BLaER1 (cell line): ENCODE results near the gene ARL6.

ENCODE experiments used
- H3K27ac ChIP-seq: shearing (Covaris generic); formaldehyde crosslinking; 2 replicates; pipeline ENCODE4 v1.8.1; 2022
- H3K27me3 ChIP-seq: shearing (Covaris generic); formaldehyde crosslinking; 2 replicates; pipeline ENCODE4 v1.8.1; 2022
- H3K36me3 ChIP-seq: shearing (Covaris generic); formaldehyde crosslinking; 2 replicates; pipeline ENCODE4 v1.8.1; 2022
- H3K4me1 ChIP-seq: shearing (Covaris generic); formaldehyde crosslinking; 2 replicates; pipeline ENCODE4 v1.8.1; 2022
- H3K4me2 ChIP-seq: shearing (Covaris generic); formaldehyde crosslinking; 2 replicates; pipeline ENCODE4 v1.8.1; 2022
- H3K4me3 ChIP-seq: shearing (Covaris generic); formaldehyde crosslinking; 2 replicates; pipeline ENCODE4 v1.8.1; 2022
- H3K9ac ChIP-seq: shearing (Covaris generic); formaldehyde crosslinking; 2 replicates; pipeline ENCODE4 v1.8.1; 2022
- H3K9me3 ChIP-seq: shearing (Covaris generic); formaldehyde crosslinking; 2 replicates; pipeline ENCODE4 v1.8.1; 2022
- H4K20me1 ChIP-seq: shearing (Covaris generic); formaldehyde crosslinking; 2 replicates; pipeline ENCODE4 v1.8.1; 2022
- Cebpa-rat ChIP-seq: shearing (Covaris generic); IDR thresholded peaks from 2 replicates; pipeline ENCODE4 v1.8.1; 2022

Gene ARL6

DNA sequence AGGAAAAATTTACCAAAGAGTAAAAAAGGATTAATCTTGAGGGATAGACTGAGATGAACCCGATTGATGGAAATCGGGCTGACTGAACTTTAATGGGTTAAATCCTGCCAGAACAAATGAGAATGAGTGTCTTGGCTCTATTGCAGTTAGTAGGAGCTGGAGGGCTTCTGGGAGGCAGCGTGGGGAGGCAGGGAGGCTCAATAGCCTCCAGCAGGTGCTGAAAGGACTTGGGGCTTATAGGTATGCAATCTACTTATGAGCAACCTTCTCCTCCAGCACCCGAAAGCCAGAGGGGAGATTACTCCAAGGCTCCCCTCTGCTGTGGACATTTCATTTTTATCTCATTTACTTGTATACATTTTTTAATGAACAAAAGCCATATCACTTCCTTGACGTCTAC lies 56.2 kb downstream of the ARL6 start:
- peaks cover 10% of the 10 kb centered on the region; the same call in 1 of the 2 replicates for H4K20me1 ChIP-seq
- no peaks in the 10 kb centered on the region for H3K36me3 ChIP-seq
- peaks cover 19% of the 10 kb centered on the region for H3K4me1 ChIP-seq
- H3K9ac ChIP-seq, result no peak overlapping the region
- no peak for TF ChIP-seq Cebpa-rat
- no peak overlapping the region for H3K27ac ChIP-seq
- no peaks in the 10 kb centered on the region for H3K9me3 ChIP-seq
- H3K27me3 ChIP-seq, result peaks cover 37% of the 10 kb centered on the region
- H3K4me3 ChIP-seq, result peak overlapping the region; percentile 84; the same call in 1 of the 2 replicates
- peak overlapping the region; percentile 99 for H3K4me2 ChIP-seq

- Histone ChIP-seq H3K27me3 (peaks cover 37% of the 10 kb centered on the region), H3K4me3 (peak overlapping the region; percentile 84), H3K36me3 (no peaks in the 10 kb centered on the region), H3K4me2 (peak overlapping the region; percentile 99), H3K9ac (peak overlapping the region; percentile 76; the same call in 1 of the 2 replicates), H3K4me1 (peaks cover 19% of the 10 kb centered on the region), H3K27ac (no peak overlapping the region), H3K9me3 (no peaks in the 10 kb centered on the region), H4K20me1 (peaks cover 10% of the 10 kb centered on the region; the same call in 1 of the 2 replicates)
- TF ChIP-seq Cebpa-rat, result no peak
Observed at GRCh38 chr3:97821287-97821773, 56.8 kb downstream of the ARL6 start.

GRCh38 chr3:97821774-97822358 lies 57.3 kb downstream of the ARL6 start, which contains the start of gene CRYBG3:
CRYBG3 (plus strand) TSS chr3:97822011; CDS start chr3:97822207, 196 bp downstream.
- Histone ChIP-seq H4K20me1 (peaks cover 10% of the 10 kb centered on the region; the same call in 1 of the 2 replicates), H3K4me1 (peaks cover 19% of the 10 kb centered on the region), H3K9me3 (no peaks in the 10 kb centered on the region), H3K4me2 (peak within 1 kb of the TSS; percentile 99), H3K4me3 (peak within 1 kb of the TSS; percentile 84), H3K36me3 (no peaks in the 10 kb centered on the region), H3K27ac (peak within 1 kb of the TSS; percentile 65), H3K27me3 (peaks cover 37% of the 10 kb centered on the region), H3K9ac (peak within 1 kb of the TSS; percentile 76)
- TF ChIP-seq Cebpa-rat, result no peak

DNA sequence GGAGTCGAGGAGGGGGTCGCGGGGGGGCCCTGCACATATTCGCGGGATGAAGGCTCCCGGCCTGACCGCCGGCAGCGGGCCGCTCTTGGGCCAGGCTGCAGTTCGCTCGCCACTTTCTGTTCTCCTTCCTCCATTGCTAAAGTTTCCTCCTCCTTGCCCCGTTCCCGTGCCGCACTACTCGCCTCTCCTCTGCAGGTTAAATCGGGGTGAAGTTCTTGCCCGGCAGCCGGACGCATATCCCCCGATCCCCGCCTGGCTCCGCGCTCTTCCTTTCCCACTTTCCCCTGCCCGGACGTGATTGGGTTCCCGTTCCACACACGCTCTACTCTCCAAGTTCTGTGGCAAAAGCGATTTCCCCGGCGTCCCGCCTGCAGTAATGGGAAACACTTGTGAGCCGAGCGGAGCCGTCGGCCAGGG lies 57.8 kb downstream of the ARL6 start:
- peak overlapping the region; percentile 99 for H3K4me2 ChIP-seq
- H3K4me1 ChIP-seq, result peaks cover 19% of the 10 kb centered on the region
- peaks cover 10% of the 10 kb centered on the region; the same call in 1 of the 2 replicates for H4K20me1 ChIP-seq
- no peaks in the 10 kb centered on the region for H3K9me3 ChIP-seq
- H3K4me3 ChIP-seq, result peak overlapping the region; percentile 84
- TF ChIP-seq Cebpa-rat, result no peak
- H3K36me3 ChIP-seq, result no peaks in the 10 kb centered on the region
- peak overlapping the region; percentile 65 for H3K27ac ChIP-seq
- peak overlapping the region; percentile 76 for H3K9ac ChIP-seq
- H3K27me3 ChIP-seq, result peaks cover 37% of the 10 kb centered on the region

DNA sequence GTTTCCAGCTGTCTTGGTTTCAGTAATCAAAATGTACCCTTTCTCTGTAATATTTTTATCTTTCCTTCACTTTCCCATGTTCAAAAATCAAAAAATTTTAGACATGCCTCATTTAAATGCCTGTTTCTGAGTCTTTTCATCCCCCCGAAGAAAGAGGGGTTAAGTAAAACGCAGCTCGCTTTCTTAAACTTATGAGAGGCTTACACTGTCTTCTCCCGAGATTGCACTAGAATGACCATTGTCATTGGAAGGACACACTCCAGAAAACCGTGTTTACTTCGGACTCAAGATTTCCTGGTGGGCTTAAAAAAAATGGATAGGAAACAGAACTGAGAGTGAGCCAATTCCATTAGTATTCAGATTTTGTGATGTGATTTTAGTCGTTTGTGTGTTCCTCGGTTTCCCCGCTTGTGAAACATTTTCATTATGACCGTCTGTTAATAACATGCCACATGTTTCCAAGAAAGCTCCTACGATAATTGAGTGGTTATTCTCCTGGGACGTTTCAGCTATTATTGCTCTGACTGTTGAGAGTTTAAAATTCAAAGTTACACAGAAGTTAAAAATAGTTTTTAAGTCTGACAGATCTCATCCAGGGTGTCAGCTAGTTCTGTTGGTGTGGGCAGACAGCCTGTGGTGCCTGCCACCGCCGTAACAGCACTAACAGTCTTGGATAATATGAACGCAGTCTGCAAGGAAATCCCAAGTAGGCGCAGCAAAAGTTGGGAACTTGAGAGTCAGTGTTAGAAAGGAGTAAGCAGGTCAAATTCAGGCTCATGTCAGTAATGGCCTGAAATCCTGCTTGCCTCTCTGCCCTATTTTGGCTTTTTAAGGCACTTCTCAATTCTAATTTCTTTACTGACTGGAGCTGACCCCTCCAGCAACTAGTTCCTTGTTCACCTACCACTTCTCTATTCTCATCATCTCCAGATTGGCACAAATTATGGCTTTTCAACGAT lies 58.8 kb downstream of the ARL6 start:
- Histone ChIP-seq H3K4me1 (peaks cover 19% of the 10 kb centered on the region), H3K27ac (no peak overlapping the region), H3K4me3 (peak overlapping the region; percentile 84; the same call in 1 of the 2 replicates), H3K9ac (no peak overlapping the region), H3K9me3 (no peaks in the 10 kb centered on the region), H3K27me3 (peaks cover 37% of the 10 kb centered on the region), H3K4me2 (peak overlapping the region; percentile 99), H3K36me3 (no peaks in the 10 kb centered on the region), H4K20me1 (peaks cover 10% of the 10 kb centered on the region; the same call in 1 of the 2 replicates)
- no peak for TF ChIP-seq Cebpa-rat

DNA sequence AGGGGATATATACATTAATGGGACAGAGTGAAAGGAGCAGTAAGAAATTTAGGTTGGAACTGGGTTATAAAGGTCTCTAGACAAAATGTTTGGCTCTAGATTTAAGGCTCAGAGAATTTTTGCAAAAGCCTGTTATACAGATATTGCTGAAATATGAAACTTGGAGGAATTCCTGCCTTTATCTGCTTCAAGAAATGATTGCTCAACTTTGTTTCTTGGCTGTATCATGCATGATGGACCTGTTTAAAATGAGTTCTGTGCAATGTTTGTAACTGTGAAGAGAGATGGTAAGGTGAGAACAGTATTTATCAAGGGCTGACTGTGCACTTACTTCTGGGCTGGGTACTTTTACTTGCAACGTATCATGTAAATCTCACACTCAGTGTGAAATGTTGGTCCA lies 60.5 kb downstream of the ARL6 start:
- no peak overlapping the region for H3K4me3 ChIP-seq
- no peaks in the 10 kb centered on the region for H3K36me3 ChIP-seq
- TF ChIP-seq Cebpa-rat, result no peak
- peaks cover 19% of the 10 kb centered on the region for H3K4me1 ChIP-seq
- peaks cover 37% of the 10 kb centered on the region for H3K27me3 ChIP-seq
- H3K4me2 ChIP-seq, result no peak overlapping the region
- H4K20me1 ChIP-seq, result peaks cover 10% of the 10 kb centered on the region; the same call in 1 of the 2 replicates
- no peak overlapping the region for H3K27ac ChIP-seq
- no peaks in the 10 kb centered on the region for H3K9me3 ChIP-seq
- no peak overlapping the region for H3K9ac ChIP-seq

- TF ChIP-seq Cebpa-rat, result no peak
- Histone ChIP-seq H4K20me1 (peaks cover 10% of the 10 kb centered on the region; the same call in 1 of the 2 replicates), H3K9ac (no peak overlapping the region), H3K4me3 (no peak overlapping the region), H3K27me3 (peaks cover 11% of the 10 kb centered on the region), H3K36me3 (no peaks in the 10 kb centered on the region), H3K9me3 (no peaks in the 10 kb centered on the region), H3K4me2 (no peak overlapping the region), H3K4me1 (peaks cover 7% of the 10 kb centered on the region; the same call in 1 of the 2 replicates), H3K27ac (no peak overlapping the region)
Observed at GRCh38 chr3:97827741-97828471, 63.3 kb downstream of the ARL6 start.

DNA sequence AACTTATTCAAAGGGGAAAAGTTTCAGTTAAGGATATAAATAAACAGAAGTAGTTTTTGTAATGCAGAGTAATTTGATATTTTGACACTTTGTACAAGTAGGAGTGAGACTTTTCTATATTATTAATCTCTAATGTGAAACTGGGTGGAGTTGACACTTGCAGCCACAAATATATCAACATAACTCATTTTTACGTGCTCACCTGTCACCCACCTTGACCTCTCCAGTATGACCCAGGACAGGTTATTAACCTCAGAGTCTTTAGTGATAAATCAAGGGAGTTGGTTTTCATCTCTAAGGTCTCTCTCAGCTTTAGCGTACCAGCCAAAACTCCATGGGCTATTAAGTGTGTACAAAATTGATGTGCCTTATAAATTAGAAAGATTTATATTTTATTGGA lies 64.6 kb downstream of the ARL6 start:
- H3K4me2 ChIP-seq, result no peak overlapping the region

GRCh38 chr3:97830638-97831037 lies 66.1 kb downstream of the ARL6 start:
- Histone ChIP-seq H4K20me1 (no peaks in the 10 kb centered on the region), H3K36me3 (no peaks in the 10 kb centered on the region), H3K4me3 (no peak overlapping the region), H3K9ac (no peak overlapping the region), H3K27me3 (no peaks in the 10 kb centered on the region), H3K4me2 (no peak overlapping the region), H3K27ac (no peak overlapping the region), H3K4me1 (no peaks in the 10 kb centered on the region), H3K9me3 (no peaks in the 10 kb centered on the region)
- no peak for TF ChIP-seq Cebpa-rat

More for the DNA sequence above, 64.6 kb downstream of the ARL6 start:
- Histone ChIP-seq H3K27ac (no peak overlapping the region), H3K36me3 (no peaks in the 10 kb centered on the region), H3K4me3 (no peak overlapping the region), H3K4me1 (no peaks in the 10 kb centered on the region), H3K27me3 (no peaks in the 10 kb centered on the region), H3K9me3 (no peaks in the 10 kb centered on the region), H4K20me1 (no peaks in the 10 kb centered on the region), H3K9ac (no peak overlapping the region)
- no peak for TF ChIP-seq Cebpa-rat
